Suprapubic skin (tissue), 4 donors: Measurements from ENCODE around the gene PLXNC1.

Experiments
- CTCF ChIP-seq, 2 donors: fragments of 200-600 bp in 1 of 2; fragments of 450-650 bp in 1 of 2; sonication (generic) in 1 of 2; IDR thresholded peaks; one replicate each; pipeline ENCODE4 v1.5.1; 2016 to 2019; ENCODE audit warnings: antibody characterized with exemption in 2 of 2, mild to moderate bottlenecking in 1 of 2, moderate library complexity in 1 of 2
- EP300 ChIP-seq: sonication (generic); formaldehyde crosslinking; IDR thresholded peaks from one replicate; pipeline ENCODE4 v1.6.1; 2017; ENCODE audit warnings: antibody characterized with exemption
- POLR2A ChIP-seq, 2 donors: fragments of 450-650 bp; IDR thresholded peaks; one replicate each; pipeline ENCODE4 v1.6.1; 2017; ENCODE audit warnings: antibody characterized with exemption in 2 of 2, mild to moderate bottlenecking in 2 of 2, moderate library complexity in 2 of 2
- POLR2AphosphoS5 ChIP-seq, 3 donors: sonication (generic); formaldehyde crosslinking; IDR thresholded peaks; one replicate each; pipeline ENCODE4 v1.6.1; 2017; ENCODE audit warnings: antibody characterized with exemption in 3 of 3

- TF ChIP-seq CTCF (IDR thresholded peaks at IDR 0.05) (no peak), POLR2A (IDR thresholded peaks at IDR 0.05) (no peak), POLR2AphosphoS5 (IDR thresholded peaks at IDR 0.05) (no peak), EP300 (no peak)
Measured at GRCh38 chr12:94258593-94258992, 110.2 kb downstream of the PLXNC1 start.
